Endothelial cell of umbilical vein (primary cell): ENCODE results near the gene TRIM17.

Experiments used
- EZH2 ChIP-seq: IDR thresholded peaks from 2 replicates; pipeline ENCODE4 v1.6.1; 2012; ENCODE audit warnings: borderline replicate concordance, low read depth, mild to moderate bottlenecking, moderate library complexity, low read length, inconsistent platforms; ENCODE audit not compliant: severe bottlenecking
- GATA2 ChIP-seq: IDR thresholded peaks from 2 replicates; pipeline ENCODE4 v1.7.0; 2011; ENCODE audit warnings: low read depth, mild to moderate bottlenecking, moderate library complexity, mixed read lengths, low read length; ENCODE audit not compliant: insufficient read length, insufficient read depth
- JUN ChIP-seq: IDR thresholded peaks from 2 replicates; pipeline ENCODE4 v1.6.1; 2011; ENCODE audit warnings: borderline replicate concordance, low read depth; ENCODE audit not compliant: insufficient read length, insufficient read depth
- MYC ChIP-seq: IDR thresholded peaks from one replicate; pipeline ENCODE4 v1.6.1; 2011; ENCODE audit warnings: mild to moderate bottlenecking, low read depth, low read length
- POLR2A ChIP-seq: IDR thresholded peaks from 2 replicates; pipeline ENCODE4 v1.6.1; 2012; ENCODE audit warnings: low read depth, mild to moderate bottlenecking, control low read depth, low read length
- POLR2AphosphoS5 ChIP-seq: IDR thresholded peaks from 2 replicates; pipeline ENCODE4 v1.6.1; 2012; ENCODE audit warnings: low read depth, mild to moderate bottlenecking, control low read depth, low read length, moderate library complexity; ENCODE audit not compliant: insufficient read depth
- TF ChIP-seq, protein P1 (sequence below): IDR thresholded peaks from 2 replicates; pipeline ENCODE4 v1.6.1; 2011; ENCODE audit not compliant: insufficient read depth, insufficient read length
- TF ChIP-seq, protein P2 (sequence below), 2 donors: IDR thresholded peaks; 1 replicate in 1 of 2; 2 replicates in 1 of 2; pipeline ENCODE4 v1.5.1; 2011; ENCODE audit warnings: low read length in 2 of 2, mild to moderate bottlenecking in 2 of 2, moderate library complexity in 2 of 2, control low read depth in 1 of 2, inconsistent platforms in 1 of 2, low read depth in 1 of 2; ENCODE audit not compliant: insufficient read depth in 1 of 2; ENCODE audit errors: extremely low read depth in 1 of 2

DNA sequence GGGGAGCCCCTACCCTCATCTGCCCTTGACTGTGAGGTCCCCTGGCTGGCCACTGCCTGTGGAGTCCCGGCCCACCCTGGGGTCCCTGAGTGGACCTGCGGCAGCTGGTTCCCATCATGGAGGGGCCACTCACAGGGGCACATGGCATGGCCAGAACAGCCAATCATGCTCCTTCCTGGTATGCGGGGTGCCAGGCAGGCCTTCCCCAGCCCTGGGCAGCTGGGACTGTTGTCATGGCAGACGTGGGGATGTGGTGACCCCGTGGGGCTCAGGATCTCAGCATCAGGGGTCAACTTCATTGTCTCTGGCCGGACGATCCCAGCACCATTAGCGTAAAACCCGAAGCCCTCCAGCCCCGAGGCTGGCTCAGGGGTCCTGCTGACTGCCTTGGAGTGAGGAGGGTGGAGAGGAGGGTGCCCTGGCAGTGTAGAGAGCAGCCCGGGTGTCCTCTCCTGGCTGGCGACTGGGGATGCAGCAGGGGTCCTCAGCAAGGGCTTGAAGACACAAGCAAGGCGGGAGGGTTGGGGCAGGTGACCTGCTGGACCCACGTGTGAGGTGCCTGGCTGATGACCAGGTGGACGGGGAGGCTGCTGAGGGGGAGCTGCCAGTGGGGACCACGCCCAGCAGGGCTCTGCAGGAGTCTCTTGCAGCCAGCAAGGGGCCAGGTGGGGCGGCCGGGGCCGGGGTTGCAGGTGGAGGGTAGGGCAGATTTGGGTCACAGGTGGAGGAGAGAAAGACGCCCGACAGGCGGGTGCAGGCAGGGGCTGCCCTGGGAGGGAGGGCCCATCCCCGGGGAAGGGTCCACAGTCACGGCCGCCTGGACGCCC lies 55.1 kb downstream of the TRIM17 start:
- TF ChIP-seq, protein P1, sequence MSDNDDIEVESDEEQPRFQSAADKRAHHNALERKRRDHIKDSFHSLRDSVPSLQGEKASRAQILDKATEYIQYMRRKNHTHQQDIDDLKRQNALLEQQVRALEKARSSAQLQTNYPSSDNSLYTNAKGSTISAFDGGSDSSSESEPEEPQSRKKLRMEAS = no peak
- TF ChIP-seq, protein P2, sequence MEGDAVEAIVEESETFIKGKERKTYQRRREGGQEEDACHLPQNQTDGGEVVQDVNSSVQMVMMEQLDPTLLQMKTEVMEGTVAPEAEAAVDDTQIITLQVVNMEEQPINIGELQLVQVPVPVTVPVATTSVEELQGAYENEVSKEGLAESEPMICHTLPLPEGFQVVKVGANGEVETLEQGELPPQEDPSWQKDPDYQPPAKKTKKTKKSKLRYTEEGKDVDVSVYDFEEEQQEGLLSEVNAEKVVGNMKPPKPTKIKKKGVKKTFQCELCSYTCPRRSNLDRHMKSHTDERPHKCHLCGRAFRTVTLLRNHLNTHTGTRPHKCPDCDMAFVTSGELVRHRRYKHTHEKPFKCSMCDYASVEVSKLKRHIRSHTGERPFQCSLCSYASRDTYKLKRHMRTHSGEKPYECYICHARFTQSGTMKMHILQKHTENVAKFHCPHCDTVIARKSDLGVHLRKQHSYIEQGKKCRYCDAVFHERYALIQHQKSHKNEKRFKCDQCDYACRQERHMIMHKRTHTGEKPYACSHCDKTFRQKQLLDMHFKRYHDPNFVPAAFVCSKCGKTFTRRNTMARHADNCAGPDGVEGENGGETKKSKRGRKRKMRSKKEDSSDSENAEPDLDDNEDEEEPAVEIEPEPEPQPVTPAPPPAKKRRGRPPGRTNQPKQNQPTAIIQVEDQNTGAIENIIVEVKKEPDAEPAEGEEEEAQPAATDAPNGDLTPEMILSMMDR (IDR thresholded peaks at IDR 0.05; ENCODE audit: extremely low read depth in 1 of 2, insufficient read depth in 1 of 2, low read depth in 1 of 2, low read length in 2 of 2) = no peak
- TF ChIP-seq JUN (no peak), POLR2A (no peak), EZH2 (no peak), POLR2AphosphoS5 (no peak), GATA2 (no peak), MYC (no peak)
